ENCODE results near the gene SNX11.
A peak's percentile ranks its signal among the peaks of the same experiment; 100 is the strongest.

The SNX11 gene

GRCh38 chr17:48101012-48101720 lies 6.4 kb upstream of the SNX11 start, which contains the start of gene CBX1:
Gene CBX1, minus strand, starts transcription at chr17:48101478. Its CDS starts 24,474 bp downstream, at chr17:48077004.
- H3K9me3 ChIP-seq (ENCODE audit: control insufficient read depth, low read length): no peaks in the 10 kb centered on the region
- H3K36me3 ChIP-seq (ENCODE audit: control insufficient read depth, insufficient read depth, low read length): no peaks in the 10 kb centered on the region
- peak within 1 kb of the TSS; percentile 66 for H3K9ac ChIP-seq (ENCODE audit: low read length)
- no peaks in the 10 kb centered on the region for H3K4me1 ChIP-seq (ENCODE audit: control insufficient read depth, insufficient read depth, low read length)
- no peaks in the 10 kb centered on the region for H3K27me3 ChIP-seq (ENCODE audit: control insufficient read depth, insufficient read depth, low read length)
- H3K4me3 ChIP-seq (ENCODE audit: low read length): peak within 1 kb of the TSS; percentile 67

- Histone ChIP-seq H3K9ac (ENCODE audit: low read length) (no peak overlapping the region), H3K36me3 (ENCODE audit: control insufficient read depth, insufficient read depth, low read length) (no peaks in the 10 kb centered on the region), H3K4me1 (ENCODE audit: control insufficient read depth, insufficient read depth, low read length) (no peaks in the 10 kb centered on the region), H3K4me3 (ENCODE audit: low read length) (no peak overlapping the region), H3K9me3 (ENCODE audit: control insufficient read depth, low read length) (no peaks in the 10 kb centered on the region), H3K27me3 (ENCODE audit: control insufficient read depth, insufficient read depth, low read length) (no peaks in the 10 kb centered on the region)
These were observed 5.4 kb upstream of the SNX11 start for GRCh38 chr17:48102043-48102750.

GRCh38 chr17:48102798-48103715 lies 4.5 kb upstream of the SNX11 start:
- Histone ChIP-seq H3K4me3 (ENCODE audit: low read length) (no peak overlapping the region), H3K4me1 (ENCODE audit: control insufficient read depth, insufficient read depth, low read length) (no peaks in the 10 kb centered on the region), H3K9ac (ENCODE audit: low read length) (no peak overlapping the region), H3K27me3 (ENCODE audit: control insufficient read depth, insufficient read depth, low read length) (no peaks in the 10 kb centered on the region), H3K9me3 (ENCODE audit: control insufficient read depth, low read length) (no peaks in the 10 kb centered on the region), H3K36me3 (ENCODE audit: control insufficient read depth, insufficient read depth, low read length) (no peaks in the 10 kb centered on the region)

GRCh38 chr17:48104440-48104839 lies 3.1 kb upstream of the SNX11 start:
- Histone ChIP-seq H3K9ac (ENCODE audit: low read length) (no peak overlapping the region), H3K4me1 (ENCODE audit: control insufficient read depth, insufficient read depth, low read length) (no peaks in the 10 kb centered on the region), H3K27me3 (ENCODE audit: control insufficient read depth, insufficient read depth, low read length) (no peaks in the 10 kb centered on the region), H3K4me3 (ENCODE audit: low read length) (no peak overlapping the region), H3K36me3 (ENCODE audit: control insufficient read depth, insufficient read depth, low read length) (no peaks in the 10 kb centered on the region), H3K9me3 (ENCODE audit: control insufficient read depth, low read length) (no peaks in the 10 kb centered on the region)

- H3K4me1 ChIP-seq (ENCODE audit: control insufficient read depth, insufficient read depth, low read length): no peaks in the 10 kb centered on the region
- no peaks in the 10 kb centered on the region for H3K36me3 ChIP-seq (ENCODE audit: control insufficient read depth, insufficient read depth, low read length)
- peak overlapping the region; percentile 70 for H3K4me3 ChIP-seq (ENCODE audit: low read length)
- H3K9me3 ChIP-seq (ENCODE audit: control insufficient read depth, low read length): no peaks in the 10 kb centered on the region
- H3K9ac ChIP-seq (ENCODE audit: low read length): peak overlapping the region; percentile 89
- H3K27me3 ChIP-seq (ENCODE audit: control insufficient read depth, insufficient read depth, low read length): no peaks in the 10 kb centered on the region
These were observed 797 bp upstream of the SNX11 start for GRCh38 chr17:48106802-48107136.

GRCh38 chr17:48110761-48111160 lies 3.2 kb downstream of the SNX11 start:
- Histone ChIP-seq H3K27me3 (ENCODE audit: control insufficient read depth, insufficient read depth, low read length) (no peaks in the 10 kb centered on the region), H3K4me1 (ENCODE audit: control insufficient read depth, insufficient read depth, low read length) (no peaks in the 10 kb centered on the region), H3K4me3 (ENCODE audit: low read length) (no peak overlapping the region), H3K9ac (ENCODE audit: low read length) (no peak overlapping the region), H3K9me3 (ENCODE audit: control insufficient read depth, low read length) (no peaks in the 10 kb centered on the region), H3K36me3 (ENCODE audit: control insufficient read depth, insufficient read depth, low read length) (no peaks in the 10 kb centered on the region)

- Histone ChIP-seq H3K4me1 (ENCODE audit: control insufficient read depth, insufficient read depth, low read length) (no peaks in the 10 kb centered on the region), H3K9ac (ENCODE audit: low read length) (no peak overlapping the region), H3K27me3 (ENCODE audit: control insufficient read depth, insufficient read depth, low read length) (no peaks in the 10 kb centered on the region), H3K4me3 (ENCODE audit: low read length) (no peak overlapping the region), H3K9me3 (ENCODE audit: control insufficient read depth, low read length) (no peaks in the 10 kb centered on the region), H3K36me3 (ENCODE audit: control insufficient read depth, insufficient read depth, low read length) (no peaks in the 10 kb centered on the region)
These were observed 4.3 kb downstream of the SNX11 start for GRCh38 chr17:48111937-48112241.

GRCh38 chr17:48113201-48113676 lies 5.7 kb downstream of the SNX11 start:
- no peaks in the 10 kb centered on the region for H3K9me3 ChIP-seq (ENCODE audit: control insufficient read depth, low read length)
- no peak overlapping the region for H3K4me3 ChIP-seq (ENCODE audit: low read length)
- no peak overlapping the region for H3K9ac ChIP-seq (ENCODE audit: low read length)
- no peaks in the 10 kb centered on the region for H3K4me1 ChIP-seq (ENCODE audit: control insufficient read depth, insufficient read depth, low read length)
- peaks cover 8% of the 10 kb centered on the region for H3K36me3 ChIP-seq (ENCODE audit: control insufficient read depth, insufficient read depth, low read length)
- no peaks in the 10 kb centered on the region for H3K27me3 ChIP-seq (ENCODE audit: control insufficient read depth, insufficient read depth, low read length)

- H3K9ac ChIP-seq (ENCODE audit: low read length): no peak overlapping the region
- no peak overlapping the region for H3K4me3 ChIP-seq (ENCODE audit: low read length)
- H3K4me1 ChIP-seq (ENCODE audit: control insufficient read depth, insufficient read depth, low read length): no peaks in the 10 kb centered on the region
- H3K36me3 ChIP-seq (ENCODE audit: control insufficient read depth, insufficient read depth, low read length): peaks cover 24% of the 10 kb centered on the region
- H3K9me3 ChIP-seq (ENCODE audit: control insufficient read depth, low read length): no peaks in the 10 kb centered on the region
- H3K27me3 ChIP-seq (ENCODE audit: control insufficient read depth, insufficient read depth, low read length): no peaks in the 10 kb centered on the region
These were observed 14.5 kb downstream of the SNX11 start for GRCh38 chr17:48121923-48122664.

- H3K27me3 ChIP-seq (ENCODE audit: control insufficient read depth, insufficient read depth, low read length): no peaks in the 10 kb centered on the region
- H3K9me3 ChIP-seq (ENCODE audit: control insufficient read depth, low read length): no peaks in the 10 kb centered on the region
- H3K36me3 ChIP-seq (ENCODE audit: control insufficient read depth, insufficient read depth, low read length): peaks cover 21% of the 10 kb centered on the region
- no peaks in the 10 kb centered on the region for H3K4me1 ChIP-seq (ENCODE audit: control insufficient read depth, insufficient read depth, low read length)
- H3K4me3 ChIP-seq (ENCODE audit: low read length): no peak overlapping the region
- H3K9ac ChIP-seq (ENCODE audit: low read length): no peak overlapping the region
These were observed 15.1 kb downstream of the SNX11 start for GRCh38 chr17:48122665-48123045.

- no peak overlapping the region for H3K9ac ChIP-seq (ENCODE audit: low read length)
- H3K4me3 ChIP-seq (ENCODE audit: low read length): no peak overlapping the region
- H3K36me3 ChIP-seq (ENCODE audit: control insufficient read depth, insufficient read depth, low read length): peaks cover 16% of the 10 kb centered on the region
These were observed 15.5 kb downstream of the SNX11 start for GRCh38 chr17:48123111-48123510.

More at GRCh38 chr17:48123111-48123510, 15.5 kb downstream of the SNX11 start:
- Histone ChIP-seq H3K9me3 (ENCODE audit: control insufficient read depth, low read length) (no peaks in the 10 kb centered on the region), H3K4me1 (ENCODE audit: control insufficient read depth, insufficient read depth, low read length) (no peaks in the 10 kb centered on the region), H3K27me3 (ENCODE audit: control insufficient read depth, insufficient read depth, low read length) (no peaks in the 10 kb centered on the region)
